Measurements from ENCODE around the gene TMC8. TPM values are rescaled to one million over a fixed set of nuclear protein-coding genes. Genes with fewer than 3 reads are reported as not detected.
"Not testable (repeated sequence)": the region's sequence is repeated elsewhere in the genome, so short reads cannot be mapped to it uniquely, and the experiment has no call there.

Gene TMC8
- total and polyA plus RNA-seq, 12 donors, result 0.44 to 28.8 (median 6.3) TPM

GRCh38 chr17:78135858-78136500 lies 5.4 kb downstream of the TMC8 start:
- intact Hi-C loops (cut with DNase I), result no loop called here
- Histone ChIP-seq H3K4me3 (no peak overlapping the region), H3K36me3 (replicated peaks in 1 of 2) (no peaks in the 10 kb centered on the region), H3K4me1 (replicated peaks in 1 of 2) (peaks cover 3 to 12% of the 10 kb centered on the region in 2 donors), H3K9me3 (replicated peaks in 1 of 3) (no peaks in the 10 kb centered on the region), H3K27ac (no peak overlapping the region), H3K27me3 (peaks cover 11% of the 10 kb centered on the region)
- TF ChIP-seq POLR2A (IDR thresholded peaks at IDR 0.05) (no peak), CTCF (IDR thresholded peaks at IDR 0.05) (no peak)
- WGBS, 4 donors, result 77 to 86% (median 82%) methylated on average over 8 to 9 of the region's 9 CpGs
- DNase-seq, result no peak

GRCh38 chr17:78137392-78138203 lies 7.0 kb downstream of the TMC8 start:
- Histone ChIP-seq H3K27ac (no peak overlapping the region), H3K9me3 (replicated peaks in 1 of 3) (no peaks in the 10 kb centered on the region), H3K4me1 (replicated peaks in 1 of 2) (peaks cover 3 to 18% of the 10 kb centered on the region in 2 donors), H3K4me3 (no peak overlapping the region), H3K36me3 (replicated peaks in 1 of 2) (no peaks in the 10 kb centered on the region), H3K27me3 (no peaks in the 10 kb centered on the region)
- WGBS, 4 donors, result 62 to 71% (median 66%) methylated on average over 7 to 26 of the region's 26 CpGs
- peak in 1 of 6 experiments; percentile 17 for TF ChIP-seq CTCF (IDR thresholded peaks at IDR 0.05)
- TF ChIP-seq POLR2A (IDR thresholded peaks at IDR 0.05), result no peak
- no peak for DNase-seq
- intact Hi-C loops (cut with DNase I), result no loop called here

DNA sequence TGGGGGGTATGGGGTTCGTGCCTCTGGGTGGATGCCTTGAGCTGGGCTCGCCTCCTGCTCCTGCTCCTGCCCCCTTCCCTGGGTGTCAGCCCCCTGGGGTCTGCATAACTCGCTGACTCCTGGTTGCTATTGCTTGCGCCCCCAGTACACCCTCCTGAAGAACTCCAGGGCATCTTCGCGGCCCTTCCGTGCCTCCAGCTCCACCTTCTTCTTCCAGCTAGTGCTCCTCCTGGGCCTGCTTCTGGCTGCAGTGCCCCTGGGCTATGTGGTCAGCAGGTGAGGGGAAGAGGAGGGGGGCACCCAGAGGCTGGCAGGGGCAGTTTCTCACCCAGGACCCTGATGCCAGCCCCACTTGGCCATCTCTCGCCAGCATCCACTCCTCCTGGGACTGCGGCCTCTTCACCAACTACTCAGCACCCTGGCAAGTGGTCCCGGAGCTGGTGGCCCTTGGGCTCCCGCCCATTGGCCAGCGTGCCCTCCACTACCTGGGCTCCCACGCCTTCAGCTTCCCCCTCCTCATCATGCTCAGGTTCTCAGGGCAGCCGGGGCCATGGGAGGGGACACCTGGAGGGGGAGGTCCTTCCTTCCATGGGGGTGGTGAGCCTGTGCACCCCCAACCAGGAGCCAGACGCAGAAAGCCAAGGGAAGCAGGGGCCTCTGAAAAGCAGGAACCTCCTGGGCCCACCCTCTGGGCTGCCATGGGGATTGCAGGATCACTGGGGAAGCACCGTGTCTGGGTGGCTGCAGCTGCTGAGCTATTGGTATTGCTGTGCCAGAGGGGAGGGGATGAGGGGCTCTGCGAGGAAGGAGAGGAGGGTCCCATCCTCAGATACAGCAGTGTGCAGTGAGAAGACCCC lies 7.9 kb downstream of the TMC8 start:
- WGBS, 4 donors, result 84 to 93% (median 89%) methylated on average over 8 to 17 of the region's 17 CpGs
- no peak for TF ChIP-seq POLR2A (IDR thresholded peaks at IDR 0.05)
- TF ChIP-seq CTCF (IDR thresholded peaks at IDR 0.05), result no peak
- no peaks in the 10 kb centered on the region for H3K27me3 ChIP-seq
- H3K9me3 ChIP-seq (replicated peaks in 1 of 3), result no peaks in the 10 kb centered on the region
- intact Hi-C loops (cut with DNase I), result no loop called here
- no peak for DNase-seq
- peaks cover 3 to 19% of the 10 kb centered on the region in 2 donors for H3K4me1 ChIP-seq (replicated peaks in 1 of 2)
- H3K36me3 ChIP-seq (replicated peaks in 1 of 2), result no peaks in the 10 kb centered on the region
- no peak overlapping the region for H3K4me3 ChIP-seq
- H3K27ac ChIP-seq, result no peak overlapping the region

DNA sequence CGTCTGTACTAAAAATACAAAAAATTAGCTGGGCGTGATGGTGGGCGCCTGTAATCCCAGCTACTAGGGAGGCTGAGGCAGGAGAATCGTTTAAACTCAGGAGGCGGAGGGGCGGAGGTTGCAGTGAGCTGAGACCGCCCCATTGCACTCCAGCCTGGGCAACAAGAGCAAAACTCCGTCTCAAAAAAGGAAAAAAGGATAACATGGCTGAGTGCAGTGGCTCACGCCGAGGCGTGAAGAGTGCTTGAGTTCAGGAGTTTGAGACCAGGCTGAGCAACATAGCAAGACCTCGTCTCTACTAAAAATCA lies 9.2 kb downstream of the TMC8 start:
- H3K36me3 ChIP-seq (replicated peaks in 1 of 2); H3K27ac ChIP-seq; H3K27me3 ChIP-seq; DNase-seq; H3K9me3 ChIP-seq (replicated peaks in 1 of 3); H3K4me3 ChIP-seq; intact Hi-C loops (cut with DNase I): not testable (repeated sequence)
- peaks cover 15 to 33% of the 10 kb centered on the region in 2 donors for H3K4me1 ChIP-seq (replicated peaks in 1 of 2)
- 86 to 95% (median 90%) methylated on average over 12 of the region's 12 CpGs for WGBS, 4 donors

All from adrenal gland (tissue), 12 donors.